ENCODE results near the gene TSPAN18. TPM values are rescaled to one million over a fixed set of nuclear protein-coding genes. Genes with fewer than 3 reads are reported as not detected.

The TSPAN18 gene
- total RNA-seq, 1 donor from 2014 or later = 717 TPM

- Mint-ChIP-seq H3K4me1 (ENCODE audit: unreplicated experiment) (peaks cover 34% of the 10 kb centered on the region), H3K9me3 (ENCODE audit: unreplicated experiment) (no peaks in the 10 kb centered on the region), H3K4me3 (ENCODE audit: unreplicated experiment) (no peak overlapping the region), H3K27me3 (ENCODE audit: unreplicated experiment) (peaks cover 45% of the 10 kb centered on the region), H3K36me3 (ENCODE audit: low read depth, unreplicated experiment) (peaks cover 52% of the 10 kb centered on the region), H3K27ac (ENCODE audit: unreplicated experiment) (peak overlapping the region; percentile 24)
- DNase-seq (ENCODE audit: low spot score) = no peak
- TF ChIP-seq CTCF (IDR thresholded peaks at IDR 0.05; ENCODE audit: unreplicated experiment) = no peak
Measured at GRCh38 chr11:44909557-44909956, 182.8 kb downstream of the TSPAN18 start.

- Mint-ChIP-seq H3K4me3 (ENCODE audit: unreplicated experiment) (peak overlapping the region; percentile 59), H3K27me3 (ENCODE audit: unreplicated experiment) (peaks cover 45% of the 10 kb centered on the region), H3K36me3 (ENCODE audit: low read depth, unreplicated experiment) (peaks cover 55% of the 10 kb centered on the region), H3K27ac (ENCODE audit: unreplicated experiment) (peak overlapping the region; percentile 67), H3K9me3 (ENCODE audit: unreplicated experiment) (no peaks in the 10 kb centered on the region), H3K4me1 (ENCODE audit: unreplicated experiment) (peaks cover 27% of the 10 kb centered on the region)
- DNase-seq (ENCODE audit: low spot score) = no peak
- no peak for TF ChIP-seq CTCF (IDR thresholded peaks at IDR 0.05; ENCODE audit: unreplicated experiment)
Measured at GRCh38 chr11:44910591-44910990, 183.8 kb downstream of the TSPAN18 start.

GRCh38 chr11:44911029-44911814 lies 184.5 kb downstream of the TSPAN18 start:
- peak overlapping the region; percentile 67 for H3K27ac Mint-ChIP-seq (ENCODE audit: unreplicated experiment)

GRCh38 chr11:44912270-44912987 lies 185.7 kb downstream of the TSPAN18 start:
- DNase-seq (ENCODE audit: low spot score) = no peak
- Mint-ChIP-seq H3K27ac (ENCODE audit: unreplicated experiment) (no peak overlapping the region), H3K36me3 (ENCODE audit: low read depth, unreplicated experiment) (peaks cover 52% of the 10 kb centered on the region), H3K27me3 (ENCODE audit: unreplicated experiment) (peaks cover 51% of the 10 kb centered on the region), H3K4me3 (ENCODE audit: unreplicated experiment) (peak overlapping the region; percentile 70), H3K9me3 (ENCODE audit: unreplicated experiment) (no peaks in the 10 kb centered on the region), H3K4me1 (ENCODE audit: unreplicated experiment) (peaks cover 30% of the 10 kb centered on the region)
- no peak for TF ChIP-seq CTCF (IDR thresholded peaks at IDR 0.05; ENCODE audit: unreplicated experiment)

More at GRCh38 chr11:44911029-44911814, 184.5 kb downstream of the TSPAN18 start:
- Mint-ChIP-seq H3K4me1 (ENCODE audit: unreplicated experiment) (peaks cover 27% of the 10 kb centered on the region), H3K9me3 (ENCODE audit: unreplicated experiment) (no peaks in the 10 kb centered on the region), H3K4me3 (ENCODE audit: unreplicated experiment) (peak overlapping the region; percentile 59), H3K36me3 (ENCODE audit: low read depth, unreplicated experiment) (peaks cover 49% of the 10 kb centered on the region), H3K27me3 (ENCODE audit: unreplicated experiment) (peaks cover 50% of the 10 kb centered on the region)
- DNase-seq (ENCODE audit: low spot score) = peak; percentile 85
- TF ChIP-seq CTCF (IDR thresholded peaks at IDR 0.05; ENCODE audit: unreplicated experiment) = peak; percentile 96

GRCh38 chr11:44913502-44913901 lies 186.7 kb downstream of the TSPAN18 start:
- Mint-ChIP-seq H3K9me3 (ENCODE audit: unreplicated experiment) (no peaks in the 10 kb centered on the region), H3K27ac (ENCODE audit: unreplicated experiment) (no peak overlapping the region), H3K4me3 (ENCODE audit: unreplicated experiment) (no peak overlapping the region), H3K36me3 (ENCODE audit: low read depth, unreplicated experiment) (peaks cover 52% of the 10 kb centered on the region), H3K4me1 (ENCODE audit: unreplicated experiment) (peaks cover 34% of the 10 kb centered on the region), H3K27me3 (ENCODE audit: unreplicated experiment) (peaks cover 54% of the 10 kb centered on the region)
- no peak for DNase-seq (ENCODE audit: low spot score)
- no peak for TF ChIP-seq CTCF (IDR thresholded peaks at IDR 0.05; ENCODE audit: unreplicated experiment)
